NCI-H748 (cell line): ENCODE measurements around the gene HARBI1.
"Not testable (repeated sequence)": the region's sequence is repeated elsewhere in the genome, so short reads cannot be mapped to it uniquely, and the experiment has no call there.

Source experiments
- DNase-seq: peaks from one replicate; lab custom pipeline; 2025; ENCODE audit not compliant: unreplicated experiment; lab: John Stamatoyannopoulos, UW

HARBI1 gene

GRCh38 chr11:46597609-46598219 lies 19.3 kb downstream of the HARBI1 start:
- no peak for DNase-seq

- DNase-seq = no peak
Measured at GRCh38 chr11:46597155-46597554, 19.9 kb downstream of the HARBI1 start.

GRCh38 chr11:46594785-46595184 lies 22.2 kb downstream of the HARBI1 start:
- DNase-seq = no peak

- DNase-seq = no peak
Measured at GRCh38 chr11:46594374-46594700, 22.7 kb downstream of the HARBI1 start.

- peak; percentile 86 for DNase-seq
Measured at GRCh38 chr11:46593550-46594373, 23.3 kb downstream of the HARBI1 start, which contains the start of gene AMBRA1. AMBRA1 (minus strand) TSS chr11:46594023; CDS start chr11:46548380, 45,643 bp downstream.

- no peak for DNase-seq
Measured at GRCh38 chr11:46590740-46591605, 26.1 kb downstream of the HARBI1 start.

GRCh38 chr11:46588915-46589314 lies 28.1 kb downstream of the HARBI1 start:
- no peak for DNase-seq

- no peak for DNase-seq
Measured at GRCh38 chr11:46588131-46588530, 28.9 kb downstream of the HARBI1 start.

GRCh38 chr11:46583513-46583912 lies 33.5 kb downstream of the HARBI1 start:
- DNase-seq = not testable (repeated sequence)

- no peak for DNase-seq
Measured at GRCh38 chr11:46582588-46582987, 34.4 kb downstream of the HARBI1 start.

- no peak for DNase-seq
Measured at GRCh38 chr11:46577058-46577457, 40.0 kb downstream of the HARBI1 start.

- DNase-seq = no peak
Measured at GRCh38 chr11:46574656-46575055, 42.4 kb downstream of the HARBI1 start.

GRCh38 chr11:46570790-46571398 lies 46.1 kb downstream of the HARBI1 start:
- DNase-seq = no peak

GRCh38 chr11:46565232-46565840 lies 51.7 kb downstream of the HARBI1 start:
- DNase-seq = no peak

- no peak for DNase-seq
Measured at GRCh38 chr11:46564459-46564858, 52.6 kb downstream of the HARBI1 start.

- DNase-seq = no peak
Measured at GRCh38 chr11:46562527-46562926, 54.5 kb downstream of the HARBI1 start.

- DNase-seq = peak; percentile 4
Measured at GRCh38 chr11:46560300-46560991, 56.6 kb downstream of the HARBI1 start.

- no peak for DNase-seq
Measured at GRCh38 chr11:46559815-46560214, 57.2 kb downstream of the HARBI1 start.

GRCh38 chr11:46557684-46558151 lies 59.3 kb downstream of the HARBI1 start:
- no peak for DNase-seq
